Stromal cell of bone marrow (primary cell): ENCODE results near the gene ABCA4.
"Not testable (repeated sequence)": the region's sequence is repeated elsewhere in the genome, so short reads cannot be mapped to it uniquely, and the experiment has no call there.

ENCODE experiments used
- DNase-seq: peaks from one replicate; pipeline ENCODE4 v3.0.0-alpha.2; 2012; ENCODE audit warnings: low read depth

ABCA4 gene

GRCh38 chr1:94004924-94005323, 116.0 kb downstream of the ABCA4 start:
- DNase-seq = no peak

DNA sequence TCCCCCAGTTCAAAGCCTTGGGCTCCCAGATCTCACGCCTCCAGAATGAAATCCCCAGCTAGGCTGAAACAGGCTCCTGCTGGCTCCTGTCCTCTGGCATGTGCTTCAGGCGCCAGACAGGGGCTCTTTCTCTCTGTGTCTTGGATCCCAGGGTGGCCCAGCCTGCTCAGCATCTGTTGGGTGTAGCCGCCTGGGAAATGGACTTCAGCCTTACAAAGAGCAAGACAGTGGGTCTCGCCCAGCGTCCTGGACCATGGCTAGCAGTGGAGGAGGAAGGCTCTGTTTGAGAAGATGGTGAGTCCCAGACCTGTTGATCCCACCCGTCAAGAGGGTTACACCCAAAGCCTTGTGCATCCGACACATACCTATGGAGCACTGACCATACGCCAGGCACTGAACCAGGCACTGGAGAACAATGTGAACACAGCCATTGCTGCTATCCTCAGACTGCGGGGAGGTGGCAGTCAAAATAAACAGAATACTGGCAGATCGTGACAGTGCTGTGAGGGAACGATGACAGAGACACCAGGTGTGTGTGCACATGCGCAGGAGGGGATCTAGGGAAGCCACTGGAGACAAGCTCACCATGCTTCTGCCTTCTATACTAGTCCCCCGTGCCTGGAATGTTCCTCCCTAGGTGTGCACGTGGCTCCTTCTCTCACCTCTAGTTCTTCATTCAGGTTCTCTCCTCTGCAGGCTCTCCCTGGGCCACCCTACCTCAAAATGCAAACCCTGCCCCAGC, 118.7 kb downstream of the ABCA4 start:
- DNase-seq = no peak

- no peak for DNase-seq
Measured at GRCh38 chr1:94001397-94002045, 119.4 kb downstream of the ABCA4 start.

GRCh38 chr1:94000510-94001282, 120.3 kb downstream of the ABCA4 start:
- DNase-seq = no peak

GRCh38 chr1:93999840-94000415, 121.0 kb downstream of the ABCA4 start:
- DNase-seq = no peak

GRCh38 chr1:93998532-93998931, 122.4 kb downstream of the ABCA4 start:
- not testable (repeated sequence) for DNase-seq

DNA sequence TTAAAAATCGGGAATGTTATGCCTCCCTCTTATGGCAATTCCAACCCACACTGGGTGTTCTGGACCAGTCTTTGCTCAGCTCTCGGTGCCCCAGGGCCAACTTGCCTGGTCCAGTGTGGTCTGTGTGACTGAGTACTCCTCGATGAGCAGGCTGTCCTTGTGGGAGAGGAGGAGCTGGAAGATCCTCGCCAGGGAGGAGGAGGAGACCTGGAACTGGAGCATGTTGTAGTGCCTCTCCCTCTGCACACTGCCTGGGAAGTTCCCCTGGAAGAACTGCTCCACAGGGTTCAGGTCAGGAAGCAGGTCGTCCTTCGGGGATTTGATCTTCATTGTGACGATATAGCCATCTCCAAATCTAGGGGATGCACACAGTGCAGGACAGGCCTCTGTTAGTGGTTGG, 123.2 kb downstream of the ABCA4 start:
- no peak for DNase-seq

DNA sequence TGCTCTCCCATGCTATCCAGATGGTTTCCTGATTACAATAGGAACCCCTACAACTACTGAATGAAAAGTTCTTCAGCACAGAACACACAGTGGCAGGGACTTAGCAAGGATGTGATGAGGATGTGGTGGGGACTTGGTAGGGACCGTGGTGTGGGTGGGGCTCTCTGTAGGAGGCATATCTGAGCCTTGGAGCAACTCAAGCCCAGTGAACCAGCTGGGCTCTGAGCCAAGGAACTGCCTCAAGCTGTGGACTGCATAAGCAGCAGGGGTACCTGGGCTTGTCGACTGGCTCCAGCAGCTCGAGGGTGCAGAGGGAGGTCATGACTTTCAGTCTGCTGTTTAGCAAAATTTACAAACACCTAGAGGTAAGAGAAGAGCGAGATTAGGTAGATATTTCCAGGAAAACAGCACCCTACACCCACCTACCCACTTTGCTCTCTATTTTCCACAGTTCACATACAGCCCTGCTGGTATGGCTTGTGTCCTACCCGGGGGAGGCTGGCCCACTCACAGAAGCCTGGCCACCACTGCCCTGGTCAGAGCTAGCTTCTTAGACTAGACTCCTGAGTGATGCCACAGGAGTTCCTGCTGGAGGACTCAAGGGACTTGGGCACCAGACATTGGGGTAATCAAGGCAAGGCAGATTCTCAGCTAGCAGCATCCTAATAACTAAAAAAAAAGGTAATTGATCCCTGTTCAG, 125.0 kb downstream of the ABCA4 start:
- no peak for DNase-seq

- DNase-seq = no peak
Measured at GRCh38 chr1:93993731-93994130, 127.2 kb downstream of the ABCA4 start.

- DNase-seq = no peak
Measured at GRCh38 chr1:93992954-93993353, 128.0 kb downstream of the ABCA4 start.

- DNase-seq = no peak
Measured at GRCh38 chr1:93992190-93992589, 128.8 kb downstream of the ABCA4 start.

- no peak for DNase-seq
Measured at GRCh38 chr1:93991271-93991670, 129.7 kb downstream of the ABCA4 start.

DNA sequence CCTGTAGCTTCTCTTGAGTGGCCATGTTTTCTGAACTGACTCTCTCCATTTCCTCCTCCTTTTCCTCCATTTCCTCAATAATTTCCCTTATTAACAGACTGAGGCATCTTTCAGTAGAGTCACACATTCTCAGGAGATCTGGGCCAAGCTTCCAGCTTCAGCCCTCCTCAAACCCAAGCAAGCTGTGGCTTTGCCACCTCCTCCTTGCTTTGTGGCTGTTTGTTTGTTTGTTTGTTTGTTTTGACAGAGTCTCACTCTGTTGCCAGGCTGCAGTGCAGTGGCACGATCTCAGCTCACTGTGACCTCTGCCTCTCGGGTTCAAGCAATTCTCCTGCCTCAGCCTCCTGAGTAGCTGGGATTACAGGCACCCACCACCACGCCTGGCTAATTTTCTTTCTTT, 130.5 kb downstream of the ABCA4 start:
- not testable (repeated sequence) for DNase-seq

GRCh38 chr1:93990010-93990409, 130.9 kb downstream of the ABCA4 start:
- DNase-seq = no peak

DNA sequence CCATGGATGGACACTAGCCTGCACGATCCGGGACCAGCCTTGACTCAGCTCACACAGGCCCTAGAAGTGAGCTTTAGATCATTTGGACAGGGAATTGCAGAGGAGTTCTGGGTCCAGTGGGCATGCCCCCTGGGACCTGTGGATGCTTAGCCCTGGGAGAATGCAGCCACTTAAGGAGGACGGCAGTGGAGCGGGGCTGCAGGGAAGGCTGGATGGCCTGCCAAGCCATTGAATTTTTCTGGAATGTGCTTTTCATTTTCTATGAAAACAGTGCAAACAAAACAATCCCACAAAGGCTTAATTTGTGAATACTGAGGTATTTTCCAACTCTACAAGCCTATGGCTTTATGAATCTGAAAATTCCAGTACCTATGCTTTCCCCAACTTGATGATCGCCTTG, 131.3 kb downstream of the ABCA4 start:
- DNase-seq = no peak

- peak; percentile 50 for DNase-seq
Measured at GRCh38 chr1:93988634-93989350, 132.2 kb downstream of the ABCA4 start.

- DNase-seq = no peak
Measured at GRCh38 chr1:93981274-93981667, 139.7 kb downstream of the ABCA4 start.

DNA sequence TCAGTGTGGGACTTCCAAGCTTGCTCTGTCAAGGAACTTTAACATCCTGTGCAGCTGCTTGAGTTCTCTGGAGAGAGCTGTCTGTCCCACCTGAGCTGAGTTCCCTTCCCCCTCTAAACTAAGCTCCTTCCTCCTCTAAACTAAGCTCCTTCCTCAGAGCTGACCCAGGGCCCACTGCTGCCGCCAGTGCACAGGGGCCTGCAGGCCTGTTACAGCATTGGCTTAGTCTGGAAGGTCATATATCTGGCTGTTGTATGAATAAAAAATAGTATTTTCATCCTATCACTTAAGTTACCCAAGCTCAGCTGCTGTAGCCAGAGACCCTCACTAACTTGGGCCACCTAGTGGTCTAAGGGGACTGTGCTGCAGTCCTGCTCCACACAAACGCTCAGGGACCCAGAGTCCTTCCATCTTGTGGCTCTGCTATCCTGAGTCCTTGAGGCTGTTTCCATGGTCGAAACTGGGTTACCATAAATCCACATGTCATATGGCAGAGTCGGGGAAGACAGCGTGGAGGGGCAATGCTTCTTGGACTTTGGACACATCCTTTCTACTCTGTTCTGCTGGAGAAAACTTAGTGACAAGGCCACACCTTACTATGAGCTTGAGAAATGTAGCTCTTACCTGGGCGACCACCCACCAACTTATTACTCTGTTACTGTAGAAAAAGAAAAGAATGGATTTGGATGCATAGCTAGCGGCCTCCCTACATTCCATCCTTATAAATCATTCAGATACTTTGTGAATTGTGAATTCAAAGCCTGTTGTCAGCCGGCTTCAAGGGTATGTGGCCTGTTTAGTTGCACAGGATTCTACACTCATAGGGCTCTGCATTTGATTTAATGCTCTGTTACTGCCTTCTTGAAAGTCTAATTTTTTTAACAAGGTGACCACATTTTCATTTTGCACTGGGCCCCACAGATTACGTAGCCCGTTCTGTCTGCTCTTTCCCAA, 140.4 kb downstream of the ABCA4 start:
- no peak for DNase-seq

DNA sequence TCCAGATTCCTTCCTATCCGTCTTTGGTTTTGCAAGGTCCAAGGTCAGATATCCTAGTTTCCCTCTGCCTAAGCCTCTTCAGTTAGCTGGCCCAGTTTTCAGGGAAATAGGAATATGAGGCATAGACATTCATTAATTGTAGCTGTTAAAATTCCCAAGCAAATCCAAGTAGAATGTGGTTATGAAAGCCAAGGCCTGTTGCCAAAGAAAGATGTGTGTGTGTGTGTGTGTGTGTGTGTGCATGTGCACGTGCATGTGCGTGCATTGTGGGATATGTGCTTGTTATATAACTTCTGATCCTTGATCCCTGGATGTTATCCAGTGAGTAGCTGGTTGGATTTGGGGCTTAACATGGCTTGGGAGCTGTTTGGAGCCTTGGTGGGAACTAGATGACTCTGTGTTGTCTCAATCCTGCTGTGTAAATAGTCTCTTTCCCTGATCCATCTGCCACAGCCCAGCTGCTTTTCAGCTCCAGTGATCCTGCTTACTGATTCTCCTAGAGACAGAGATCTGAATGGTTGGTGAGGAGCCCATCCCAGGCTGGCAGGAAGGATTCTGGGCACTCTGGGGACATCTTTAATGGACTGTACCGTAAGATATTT, 141.1 kb downstream of the ABCA4 start:
- DNase-seq = peak; percentile 91
